ENCODE data around the gene SCN9A.

DNA sequence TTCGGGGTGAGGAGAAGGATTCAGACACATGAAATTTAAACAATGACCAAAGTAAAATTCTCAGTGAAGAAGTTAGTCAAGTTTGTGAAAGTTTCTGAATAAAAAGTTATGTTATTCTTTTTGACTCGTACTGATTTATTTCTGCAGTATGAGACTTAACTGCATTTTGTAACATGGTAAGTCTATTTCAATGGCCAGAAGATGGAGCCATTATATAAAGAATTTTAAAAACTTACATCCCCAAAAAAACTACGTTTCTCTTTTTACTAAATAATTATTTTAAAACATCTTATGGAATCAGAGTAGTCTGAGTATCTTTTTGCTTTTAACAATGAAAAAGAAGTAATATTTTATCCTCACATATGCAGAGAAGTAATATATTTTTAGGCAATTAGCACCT, 196.5 kb downstream of the SCN9A start:
- no peak for TF ChIP-seq POLR2A (IDR thresholded peaks at IDR 0.05)
- TF ChIP-seq, protein P1, sequence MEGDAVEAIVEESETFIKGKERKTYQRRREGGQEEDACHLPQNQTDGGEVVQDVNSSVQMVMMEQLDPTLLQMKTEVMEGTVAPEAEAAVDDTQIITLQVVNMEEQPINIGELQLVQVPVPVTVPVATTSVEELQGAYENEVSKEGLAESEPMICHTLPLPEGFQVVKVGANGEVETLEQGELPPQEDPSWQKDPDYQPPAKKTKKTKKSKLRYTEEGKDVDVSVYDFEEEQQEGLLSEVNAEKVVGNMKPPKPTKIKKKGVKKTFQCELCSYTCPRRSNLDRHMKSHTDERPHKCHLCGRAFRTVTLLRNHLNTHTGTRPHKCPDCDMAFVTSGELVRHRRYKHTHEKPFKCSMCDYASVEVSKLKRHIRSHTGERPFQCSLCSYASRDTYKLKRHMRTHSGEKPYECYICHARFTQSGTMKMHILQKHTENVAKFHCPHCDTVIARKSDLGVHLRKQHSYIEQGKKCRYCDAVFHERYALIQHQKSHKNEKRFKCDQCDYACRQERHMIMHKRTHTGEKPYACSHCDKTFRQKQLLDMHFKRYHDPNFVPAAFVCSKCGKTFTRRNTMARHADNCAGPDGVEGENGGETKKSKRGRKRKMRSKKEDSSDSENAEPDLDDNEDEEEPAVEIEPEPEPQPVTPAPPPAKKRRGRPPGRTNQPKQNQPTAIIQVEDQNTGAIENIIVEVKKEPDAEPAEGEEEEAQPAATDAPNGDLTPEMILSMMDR (IDR thresholded peaks at IDR 0.05): no peak
